H9 (cell line): Measurements from ENCODE around the gene FNDC4. TPM values are rescaled to one million over a fixed set of nuclear protein-coding genes. Genes with fewer than 3 reads are reported as not detected.

Source experiments
- DNase-seq: peaks from one replicate; pipeline ENCODE4 v3.0.0-alpha.2; 2017
- H2AFZ ChIP-seq: one replicate; pipeline ENCODE4 v1.6.1; 2013; ENCODE audit warnings: mild to moderate bottlenecking, low read length, control low read depth, moderate library complexity
- H2AK5ac ChIP-seq: 2 replicates; pipeline ENCODE4 v1.6.1; 2013; ENCODE audit warnings: low read length, control low read depth, mixed read lengths; ENCODE audit not compliant: insufficient read length
- H2BK120ac ChIP-seq: one replicate; pipeline ENCODE4 v1.6.1; 2013; ENCODE audit warnings: low read depth, mild to moderate bottlenecking, low read length, control low read depth, inconsistent platforms; ENCODE audit not compliant: poor library complexity, severe bottlenecking
- H2BK12ac ChIP-seq: 2 replicates; pipeline ENCODE4 v1.6.1; 2013; ENCODE audit warnings: low read length, control low read depth, mixed read lengths, low read depth; ENCODE audit not compliant: insufficient read length
- H2BK15ac ChIP-seq: 2 replicates; pipeline ENCODE4 v1.6.1; 2013; ENCODE audit warnings: low read depth, low read length, control low read depth
- H2BK20ac ChIP-seq: one replicate; pipeline ENCODE4 v1.6.1; 2013; ENCODE audit warnings: low read depth, mild to moderate bottlenecking, low read length, control low read depth, inconsistent platforms; ENCODE audit not compliant: poor library complexity, severe bottlenecking
- H2BK5ac ChIP-seq: 2 replicates; pipeline ENCODE4 v1.6.1; 2013; ENCODE audit warnings: low read length, control low read depth, mixed read lengths; ENCODE audit not compliant: insufficient read length
- H3K14ac ChIP-seq: 2 replicates; pipeline ENCODE4 v1.6.1; 2013; ENCODE audit warnings: low read length, control low read depth; ENCODE audit not compliant: insufficient read depth
- H3K18ac ChIP-seq: 2 replicates; pipeline ENCODE4 v1.6.1; 2013; ENCODE audit warnings: low read depth, mild to moderate bottlenecking, mixed read lengths, low read length, control low read depth; ENCODE audit not compliant: insufficient read length
- H3K23ac ChIP-seq: 2 replicates; pipeline ENCODE4 v1.6.1; 2013; ENCODE audit warnings: low read length, control low read depth, mixed read lengths, low read depth; ENCODE audit not compliant: insufficient read length
- H3K23me2 ChIP-seq: 2 replicates; pipeline ENCODE4 v1.6.1; 2013; ENCODE audit warnings: low read depth, mild to moderate bottlenecking, mixed read lengths, low read length, control low read depth; ENCODE audit not compliant: insufficient read length, poor library complexity, severe bottlenecking
- H3K27ac ChIP-seq: 2 replicates; pipeline ENCODE4 v1.5.1; 2013; ENCODE audit warnings: low read length, control low read depth, mixed read lengths, low read depth; ENCODE audit not compliant: insufficient read length
- H3K27me3 ChIP-seq: 2 replicates; pipeline ENCODE4 v1.6.1; 2013; ENCODE audit warnings: low read length, control low read depth, inconsistent platforms; ENCODE audit not compliant: insufficient read depth
- H3K4ac ChIP-seq: 2 replicates; pipeline ENCODE4 v1.6.1; 2013; ENCODE audit warnings: low read depth, mild to moderate bottlenecking, control low read depth, inconsistent platforms, low read length, moderate library complexity
- H3K4me1 ChIP-seq: 2 replicates; pipeline ENCODE4 v1.6.1; 2013; ENCODE audit warnings: low read length, control low read depth, inconsistent platforms; ENCODE audit not compliant: insufficient read depth
- H3K4me2 ChIP-seq: 2 replicates; pipeline ENCODE4 v1.6.1; 2013; ENCODE audit warnings: low read length, control low read depth, mixed read lengths; ENCODE audit not compliant: insufficient read length, insufficient read depth
- H3K56ac ChIP-seq: 2 replicates; pipeline ENCODE4 v1.6.1; 2013; ENCODE audit warnings: low read depth, mild to moderate bottlenecking, mixed read lengths, low read length, control low read depth; ENCODE audit not compliant: insufficient read length
- H3K79me1 ChIP-seq: 2 replicates; pipeline ENCODE4 v1.6.1; 2013; ENCODE audit warnings: low read depth, mild to moderate bottlenecking, moderate library complexity, low read length, control low read depth, inconsistent platforms; ENCODE audit not compliant: insufficient read depth, poor library complexity, severe bottlenecking
- H3K79me2 ChIP-seq: 2 replicates; pipeline ENCODE4 v1.6.1; 2013; ENCODE audit warnings: low read length, control low read depth, inconsistent platforms; ENCODE audit not compliant: insufficient read depth
- H3K9ac ChIP-seq: 2 replicates; pipeline ENCODE4 v1.6.1; 2013; ENCODE audit warnings: low read length, control low read depth, mixed read lengths; ENCODE audit not compliant: insufficient read length; ENCODE audit errors: extremely low read depth
- H3K9me3 ChIP-seq: one replicate; pipeline ENCODE4 v1.6.1; 2013; ENCODE audit warnings: low read depth, low read length, inconsistent platforms; ENCODE audit not compliant: control insufficient read depth
- H3T11ph ChIP-seq: one replicate; pipeline ENCODE4 v1.6.1; 2013; ENCODE audit warnings: mild to moderate bottlenecking, low read length, control low read depth, inconsistent platforms
- H4K20me1 ChIP-seq: one replicate; pipeline ENCODE4 v1.6.1; 2013; ENCODE audit not compliant: control insufficient read depth, insufficient read length, insufficient read depth
- H4K5ac ChIP-seq: 2 replicates; pipeline ENCODE4 v1.6.1; 2013; ENCODE audit warnings: low read depth, mild to moderate bottlenecking, mixed read lengths, low read length, control low read depth; ENCODE audit not compliant: insufficient read length
- H4K8ac ChIP-seq: replicated peaks from 2 replicates; pipeline ENCODE4 v1.6.1; 2013; ENCODE audit warnings: low read length, control low read depth, mixed read lengths, low read depth; ENCODE audit not compliant: insufficient read length
- H4K91ac ChIP-seq: 2 replicates; pipeline ENCODE4 v1.6.1; 2013; ENCODE audit warnings: low read depth, mild to moderate bottlenecking, moderate library complexity, mixed read lengths, low read length, control low read depth; ENCODE audit not compliant: insufficient read length
- H3K27ac Mint-ChIP-seq, 3 experiments: 2 replicates in 2 of 3; 3 replicates in 1 of 3; pipeline ENCODE4 v1.8.0; 2020 to 2021; ENCODE audit warnings: mixed read lengths in 3 of 3, mild to moderate bottlenecking in 1 of 3, moderate library complexity in 1 of 3
- H3K27me3 Mint-ChIP-seq: 2 replicates; pipeline ENCODE4 v1.8.0; 2021; ENCODE audit warnings: low read depth, mild to moderate bottlenecking, moderate library complexity, mixed read lengths
- H3K36me3 Mint-ChIP-seq, 3 experiments: 2 replicates in 2 of 3; 3 replicates in 1 of 3; pipeline ENCODE4 v1.8.0; 2020 to 2021; ENCODE audit warnings: low read depth in 3 of 3, mixed read lengths in 3 of 3; ENCODE audit not compliant: insufficient read depth in 1 of 3
- H3K4me1 Mint-ChIP-seq, 2 experiments: 2 replicates each; pipeline ENCODE4 v1.8.0; 2020; ENCODE audit warnings: mixed read lengths in 2 of 2
- H3K4me3 Mint-ChIP-seq, 2 experiments: 2 replicates in 1 of 2; 3 replicates in 1 of 2; pipeline ENCODE4 v1.8.0; 2020 to 2021; ENCODE audit warnings: mild to moderate bottlenecking in 2 of 2, mixed read lengths in 2 of 2, moderate library complexity in 1 of 2
- H3K9me3 Mint-ChIP-seq, 2 experiments: 2 replicates in 1 of 2; 3 replicates in 1 of 2; pipeline ENCODE4 v1.8.0; 2020; ENCODE audit warnings: mild to moderate bottlenecking in 2 of 2, mixed read lengths in 2 of 2, moderate library complexity in 1 of 2
- CTCF ChIP-seq: fragments of 200-600 bp; sonication (generic); conservative IDR thresholded peaks from 3 replicates; pipeline ENCODE4 v1.8.0; 2021; ENCODE audit warnings: antibody characterized with exemption, mild to moderate bottlenecking
- WGBS: extraction: QIAGEN DNeasy Blood & Tissue Kit; methylation state at CpG from one replicate; pipeline ENCODE4 v1.1.7; 2013; ENCODE audit warnings: missing lambda C conversion rate, low lambda C conversion rate, mixed read lengths; ENCODE audit not compliant: insufficient read length; ENCODE audit errors: extremely low coverage; 5-methylcytosine and 5-hydroxymethylcytosine counted together
- total RNA-seq: library from RNA; stranded (reverse); gene quantifications from 2 replicates; pipeline ENCODE4 v1.2.1, GENCODE V29; 2021

The FNDC4 gene
- total RNA-seq, 1 experiment from 2014 or later = 21.5 TPM

- Histone ChIP-seq H3K79me2 (no peaks in the 10 kb centered on the region), H2BK15ac (no peak overlapping the region), H2BK5ac (no peak overlapping the region), H3K9me3 (no peaks in the 10 kb centered on the region), H3K27ac (no peak overlapping the region), H4K91ac (no peak overlapping the region), H2BK12ac (no peak overlapping the region), H4K5ac (no peak overlapping the region), H3K9ac (no peak overlapping the region), H4K8ac (no peak overlapping the region), H3K27me3 (no peaks in the 10 kb centered on the region), H2AFZ (no peak overlapping the region), H3K79me1 (no peaks in the 10 kb centered on the region), H3K4me1 (no peaks in the 10 kb centered on the region), H3K23me2 (no peaks in the 10 kb centered on the region), H3K56ac (no peak overlapping the region), H3K18ac (no peak overlapping the region), H3K23ac (no peak overlapping the region), H3T11ph (no peak overlapping the region), H2BK20ac (no peak overlapping the region), H3K14ac (no peak overlapping the region), H4K20me1 (no peaks in the 10 kb centered on the region), H2AK5ac (no peak overlapping the region), H2BK120ac (no peak overlapping the region), H3K4ac (no peak overlapping the region), H3K4me2 (no peak overlapping the region)
- no peak for DNase-seq
- no peak for TF ChIP-seq CTCF
- H3K27ac Mint-ChIP-seq = no peak overlapping the region; a peak in 1 of 7 replicates
- H3K27me3 Mint-ChIP-seq = peaks cover 3% of the 10 kb centered on the region
- H3K36me3 Mint-ChIP-seq = no peaks in the 10 kb centered on the region
- no peak overlapping the region for H3K4me3 Mint-ChIP-seq
- no CpG with 5 or more reads among the region's 6 CpGs for WGBS
- H3K9me3 Mint-ChIP-seq = no peaks in the 10 kb centered on the region; a peak in 1 of 5 replicates
- H3K4me1 Mint-ChIP-seq = peaks cover 10 to 11% of the 10 kb centered on the region in 2 experiments
Measured at GRCh38 chr2:27506587-27506986, 11.6 kb upstream of the FNDC4 start.
